Stimulated activated CD8-positive, alpha-beta memory T cell treated with anti-CD3 and anti-CD28 coated beads, Interleukin-4, amount 100 ng/mL, for 1 hour (primary cell): ENCODE data around the gene PLA2G12B.

Experiments used
- DNase-seq, 2 donors: peaks; one replicate each; pipeline ENCODE4 v3.0.0-alpha.2; 2020; ENCODE audit warnings: low read depth in 2 of 2, low spot score in 1 of 2

PLA2G12B gene

DNA sequence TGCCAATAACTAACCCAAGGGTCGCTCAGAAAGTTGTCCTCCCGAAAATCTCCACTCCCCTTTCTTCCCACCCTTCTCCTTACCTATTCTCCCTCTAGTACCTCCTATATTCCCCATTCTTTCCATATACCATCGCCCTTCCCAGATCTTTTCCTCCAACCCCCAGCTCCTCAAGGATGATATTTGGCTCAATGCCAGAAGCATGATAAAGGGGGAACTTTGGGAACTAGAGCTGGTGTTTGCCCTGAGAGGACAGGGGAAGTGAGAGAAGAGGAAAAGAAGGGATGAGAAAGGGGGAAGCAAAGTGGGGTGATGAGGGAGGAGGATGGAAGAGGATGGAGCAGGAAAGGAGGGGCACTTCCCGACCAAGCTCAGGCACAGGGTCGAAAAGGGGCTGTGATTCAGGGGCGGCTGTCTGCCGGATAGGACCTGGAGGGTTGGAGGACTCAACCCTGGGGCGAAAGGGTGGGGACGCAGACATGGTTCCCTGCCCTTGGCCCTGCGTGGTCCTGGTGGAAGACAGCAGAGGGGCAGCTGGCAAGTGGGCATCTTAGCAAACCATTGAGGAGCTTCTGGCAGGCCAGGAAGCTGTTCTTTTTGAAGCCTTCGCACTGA is 59.3 kb downstream of the PLA2G12B start:
- DNase-seq, result no peak

DNA sequence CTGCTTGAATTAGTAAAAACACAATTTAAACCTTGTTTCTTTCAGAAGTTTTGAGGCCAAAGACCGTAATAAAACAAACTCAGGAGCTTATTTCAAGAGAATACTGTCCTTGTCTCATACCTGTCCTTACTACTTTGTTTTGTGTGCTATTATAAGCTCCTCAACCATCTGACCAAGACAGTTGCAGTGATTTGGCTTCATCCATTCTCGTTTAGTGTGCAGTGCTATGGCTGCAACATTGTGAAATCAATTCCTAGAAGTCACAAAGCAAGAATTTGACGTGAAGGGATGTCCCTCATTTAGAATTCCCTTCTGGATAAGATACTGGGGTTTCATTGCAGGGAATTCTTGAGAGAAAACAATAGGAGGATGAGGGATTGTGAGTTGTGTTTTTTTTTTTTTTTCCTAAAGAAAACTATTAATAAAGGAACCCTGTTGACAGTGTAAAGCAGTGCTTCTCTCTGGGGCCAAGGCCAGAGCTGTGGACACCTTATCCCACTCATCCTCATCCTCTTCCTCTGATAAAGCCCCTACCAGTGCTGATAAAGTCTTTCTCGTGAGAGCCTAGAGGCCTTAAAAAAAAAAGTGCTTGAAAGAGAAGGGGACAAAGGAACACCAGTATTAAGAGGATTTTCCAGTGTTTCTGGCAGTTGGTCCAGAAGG is 61.3 kb downstream of the PLA2G12B start, which contains the start of gene OIT3:
Gene OIT3, plus strand, starts transcription at position 604 of the 663 bp plus-strand sequence. CDS start 60 bp downstream, outside the sequence.
- no peak for DNase-seq

DNA sequence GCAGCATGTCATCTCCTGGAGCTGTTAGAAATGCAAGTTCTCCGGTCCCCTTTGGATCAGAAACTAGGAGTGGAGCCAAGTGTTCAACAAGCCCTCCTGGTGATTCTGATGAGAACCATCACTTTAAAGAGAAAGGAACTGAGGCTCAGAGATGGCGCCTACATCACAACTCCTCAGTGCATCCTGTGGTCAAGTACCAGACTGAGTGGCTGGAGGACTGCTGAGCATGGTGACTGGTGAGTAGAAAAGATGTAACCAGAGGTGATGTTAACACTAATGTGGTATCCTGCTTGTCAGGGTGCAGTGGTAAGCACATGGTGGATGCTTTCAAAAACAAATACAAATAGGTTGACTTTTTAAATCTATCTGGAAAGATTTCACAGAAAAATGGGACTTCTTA is 64.5 kb downstream of the PLA2G12B start:
- DNase-seq, result no peak

DNA sequence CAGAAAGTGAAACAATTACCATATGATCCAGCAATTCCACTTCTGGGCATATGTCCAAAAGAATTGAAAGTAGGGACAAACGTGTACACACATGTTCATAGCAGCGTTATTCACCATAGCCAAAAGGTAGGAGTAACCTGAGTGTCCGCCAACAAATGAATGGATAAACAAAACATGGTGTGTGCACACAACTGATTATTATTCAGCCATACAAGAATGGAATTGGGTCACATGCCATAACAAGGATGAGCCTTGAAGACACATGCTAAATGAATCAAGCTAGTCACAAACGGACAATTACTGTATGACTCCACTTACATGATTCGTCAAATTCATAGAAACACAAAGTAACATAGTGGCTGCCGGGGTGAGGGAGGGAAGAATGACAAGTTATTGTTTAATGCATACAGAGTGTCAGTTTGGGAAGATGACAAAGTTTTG is 65.2 kb downstream of the PLA2G12B start:
- no peak for DNase-seq

DNA sequence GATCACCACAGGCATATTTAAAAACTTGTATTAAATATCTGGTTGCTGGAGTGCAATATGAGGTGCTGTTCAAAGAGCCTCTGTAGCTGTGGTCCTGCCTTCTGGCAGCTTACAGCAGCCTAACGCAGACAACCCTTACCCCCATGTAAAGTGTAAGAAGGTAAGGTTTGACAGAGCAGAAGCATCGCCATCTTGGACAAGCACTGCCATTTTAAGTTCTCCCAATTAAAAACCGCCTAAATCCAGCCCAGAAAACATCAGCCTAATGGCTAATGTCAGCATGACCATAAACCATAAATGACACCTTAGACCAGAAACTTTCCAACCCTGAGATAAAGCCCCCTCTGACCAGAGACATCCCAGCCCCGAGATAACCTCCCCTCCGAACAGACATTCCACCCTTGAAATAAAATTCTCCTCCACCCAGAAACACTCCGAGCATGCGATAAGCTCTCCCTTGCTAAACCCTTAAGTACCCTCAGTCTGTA is 66.4 kb downstream of the PLA2G12B start:
- no peak for DNase-seq

DNA sequence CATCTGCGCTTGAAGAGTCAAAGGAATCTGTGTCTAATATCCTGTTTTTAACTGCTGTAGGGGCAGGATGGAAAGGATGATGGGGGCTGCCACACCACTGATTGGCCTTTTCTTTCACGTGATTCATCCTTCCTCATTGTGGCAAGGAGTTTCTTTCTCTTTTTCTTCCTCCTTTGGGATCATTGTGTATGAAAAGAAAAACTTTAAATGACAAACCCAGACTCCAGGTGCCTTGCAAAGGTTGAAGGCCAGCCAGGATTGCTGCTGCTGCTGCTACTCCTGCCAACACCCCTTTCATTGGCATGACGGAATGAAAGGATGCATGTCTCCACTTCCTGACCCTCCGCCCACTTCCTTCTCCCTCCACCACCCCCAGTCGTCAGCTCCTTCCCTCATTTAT is 67.6 kb downstream of the PLA2G12B start:
- no peak for DNase-seq

DNA sequence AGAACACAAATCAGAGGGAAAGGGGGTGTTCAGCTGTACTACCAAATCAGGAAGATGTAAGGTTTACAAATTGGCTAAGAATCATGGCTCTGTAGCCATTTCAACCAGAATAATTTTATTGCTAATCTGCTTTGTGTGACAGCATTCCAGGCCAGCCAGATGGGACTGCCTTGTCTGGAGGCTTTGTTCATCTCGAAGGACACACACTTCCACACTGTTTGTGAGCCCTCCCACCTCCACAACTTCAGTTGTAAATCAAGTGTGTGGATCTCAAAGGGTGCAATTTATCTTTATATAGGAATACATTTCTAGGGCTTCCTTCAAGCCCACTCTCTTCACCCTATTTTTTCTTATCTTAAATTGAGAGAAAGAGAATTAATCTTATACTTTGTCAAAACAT is 68.0 kb downstream of the PLA2G12B start:
- no peak for DNase-seq

DNA sequence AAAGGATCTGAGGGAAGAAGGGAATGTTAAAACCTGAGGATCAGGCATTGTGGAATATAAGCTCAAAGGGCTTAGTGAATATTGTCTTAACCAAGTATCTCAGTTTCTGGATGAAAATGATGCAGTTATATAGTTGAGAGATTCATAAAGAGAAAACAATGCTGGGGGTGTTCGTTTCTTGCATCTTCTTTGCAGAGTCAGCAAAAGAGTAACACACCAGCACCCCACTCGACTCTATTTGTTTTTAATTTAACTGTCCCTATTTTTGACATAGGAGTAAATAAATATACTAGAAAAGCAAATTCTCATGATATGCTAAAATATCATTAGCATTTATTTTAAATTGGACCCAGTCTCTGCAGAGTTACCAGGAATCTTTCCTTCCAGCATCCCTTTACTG is 68.7 kb downstream of the PLA2G12B start:
- no peak for DNase-seq
